ENCODE data around the gene PCP4L1.

The PCP4L1 gene

GRCh38 chr1:161266836-161267235 lies 8.3 kb downstream of the PCP4L1 start:
- DNase-seq (ENCODE audit: low read depth): no peak

- DNase-seq (ENCODE audit: low read depth): no peak
Observed at GRCh38 chr1:161267321-161267720, 8.8 kb downstream of the PCP4L1 start.

GRCh38 chr1:161273402-161273801 lies 14.9 kb downstream of the PCP4L1 start:
- no peak for DNase-seq (ENCODE audit: low read depth)

GRCh38 chr1:161274874-161275273 lies 16.3 kb downstream of the PCP4L1 start:
- no peak for DNase-seq (ENCODE audit: low read depth)

GRCh38 chr1:161282991-161283390 lies 24.4 kb downstream of the PCP4L1 start:
- no peak for DNase-seq (ENCODE audit: low read depth)

GRCh38 chr1:161285113-161285512 lies 26.6 kb downstream of the PCP4L1 start:
- DNase-seq (ENCODE audit: low read depth): no peak

- DNase-seq (ENCODE audit: low read depth): no peak
Observed at GRCh38 chr1:161285521-161285920, 27.0 kb downstream of the PCP4L1 start.

GRCh38 chr1:161287482-161288054 lies 29.0 kb downstream of the PCP4L1 start:
- DNase-seq (ENCODE audit: low read depth): no peak

GRCh38 chr1:161290779-161291178 lies 32.2 kb downstream of the PCP4L1 start:
- DNase-seq (ENCODE audit: low read depth): no peak

- DNase-seq (ENCODE audit: low read depth): no peak
Observed at GRCh38 chr1:161297415-161297814, 38.9 kb downstream of the PCP4L1 start.

- no peak for DNase-seq (ENCODE audit: low read depth)
Observed at GRCh38 chr1:161298116-161298515, 39.6 kb downstream of the PCP4L1 start.

GRCh38 chr1:161299347-161299746 lies 40.8 kb downstream of the PCP4L1 start:
- no peak for DNase-seq (ENCODE audit: low read depth)

- DNase-seq (ENCODE audit: low read depth): no peak
Observed at GRCh38 chr1:161300478-161300877, 41.9 kb downstream of the PCP4L1 start.

- DNase-seq (ENCODE audit: low read depth): no peak
Observed at GRCh38 chr1:161304927-161305866, 46.7 kb downstream of the PCP4L1 start.

GRCh38 chr1:161305867-161306519 lies 47.4 kb downstream of the PCP4L1 start:
- peak; percentile 72 for DNase-seq (ENCODE audit: low read depth)

- peak; percentile 21 for DNase-seq (ENCODE audit: low read depth)
Observed at GRCh38 chr1:161307230-161307768, 48.8 kb downstream of the PCP4L1 start.

GRCh38 chr1:161307892-161308638 lies 49.5 kb downstream of the PCP4L1 start:
- DNase-seq (ENCODE audit: low read depth): peak; percentile 76

GRCh38 chr1:161309868-161310267 lies 51.3 kb downstream of the PCP4L1 start, which contains the start of gene MPZ:
Gene MPZ, minus strand, starts transcription at chr1:161309968. Its CDS starts 63 bp downstream, at chr1:161309905.
- DNase-seq (ENCODE audit: low read depth): no peak

- no peak for DNase-seq (ENCODE audit: low read depth)
Observed at GRCh38 chr1:161311595-161312181, 53.1 kb downstream of the PCP4L1 start.

GRCh38 chr1:161313554-161314200 lies 55.1 kb downstream of the PCP4L1 start:
- DNase-seq (ENCODE audit: low read depth): no peak
